Measurements from ENCODE around the gene PIAS2.

GRCh38 chr18:46910856-46911255 is 6.5 kb downstream of the PIAS2 start:
- no peak for TF ChIP-seq MYC (IDR thresholded peaks at IDR 0.05; ENCODE audit: low read depth, low read length)
- TF ChIP-seq MYC (CRISPR knock-in tag; IDR thresholded peaks at IDR 0.05; ENCODE audit: borderline replicate concordance, low read depth): no peak
- no peak for TF ChIP-seq ILK (tag; IDR thresholded peaks at IDR 0.05; ENCODE audit: borderline replicate concordance, low read depth)
- no peak for TF ChIP-seq MBD2 (IDR thresholded peaks at IDR 0.05; ENCODE audit: borderline replicate concordance, low read depth)
